Stimulated activated CD4-positive, alpha-beta T cell treated with anti-CD3 and anti-CD28 coated beads, Interleukin-12 subunit alpha, Interleukin-12 subunit beta, amount 100 ng/mL, for 4 hours (primary cell): ENCODE data around the gene CALCOCO1.
A peak's percentile ranks its signal among the peaks of the same experiment; 100 is the strongest.
"Not testable (repeated sequence)": the region's sequence is repeated elsewhere in the genome, so short reads cannot be mapped to it uniquely, and the experiment has no call there.

Experiments
- DNase-seq: peaks from one replicate; pipeline ENCODE4 v3.0.0-alpha.2; 2020

Gene CALCOCO1

GRCh38 chr12:53733051-53733806 is 6.0 kb upstream of the CALCOCO1 start:
- DNase-seq, result no peak

GRCh38 chr12:53729644-53730043 is 2.4 kb upstream of the CALCOCO1 start:
- no peak for DNase-seq

GRCh38 chr12:53728206-53728605 is 954 bp upstream of the CALCOCO1 start:
- DNase-seq, result no peak

- DNase-seq, result no peak
Observed at GRCh38 chr12:53726946-53727309, 324 bp downstream of the CALCOCO1 start.

GRCh38 chr12:53726341-53726740 is 911 bp downstream of the CALCOCO1 start:
- no peak for DNase-seq

GRCh38 chr12:53725824-53726223 is 1.4 kb downstream of the CALCOCO1 start:
- DNase-seq, result no peak

GRCh38 chr12:53722450-53723041 is 4.7 kb downstream of the CALCOCO1 start:
- no peak for DNase-seq

- DNase-seq, result no peak
Observed at GRCh38 chr12:53720946-53721345, 6.3 kb downstream of the CALCOCO1 start.

- no peak for DNase-seq
Observed at GRCh38 chr12:53719649-53720048, 7.6 kb downstream of the CALCOCO1 start.

GRCh38 chr12:53718567-53718966 is 8.7 kb downstream of the CALCOCO1 start:
- DNase-seq, result not testable (repeated sequence)

GRCh38 chr12:53717319-53717718 is 9.9 kb downstream of the CALCOCO1 start:
- no peak for DNase-seq

- no peak for DNase-seq
Observed at GRCh38 chr12:53714004-53714403, 13.2 kb downstream of the CALCOCO1 start.

GRCh38 chr12:53713516-53713915 is 13.7 kb downstream of the CALCOCO1 start:
- DNase-seq, result no peak

- no peak for DNase-seq
Observed at GRCh38 chr12:53712059-53712643, 15.1 kb downstream of the CALCOCO1 start.

GRCh38 chr12:53710091-53710490 is 17.2 kb downstream of the CALCOCO1 start:
- DNase-seq, result no peak

- DNase-seq, result no peak
Observed at GRCh38 chr12:53709671-53710070, 17.6 kb downstream of the CALCOCO1 start.

- DNase-seq, result no peak
Observed at GRCh38 chr12:53706080-53706479, 21.2 kb downstream of the CALCOCO1 start.

- DNase-seq, result no peak
Observed at GRCh38 chr12:53703756-53704155, 23.5 kb downstream of the CALCOCO1 start.

- peak; percentile 75 for DNase-seq
Observed at GRCh38 chr12:53701518-53702264, 25.6 kb downstream of the CALCOCO1 start.

GRCh38 chr12:53700567-53700966 is 26.7 kb downstream of the CALCOCO1 start:
- no peak for DNase-seq

- DNase-seq, result no peak
Observed at GRCh38 chr12:53699678-53700025, 27.6 kb downstream of the CALCOCO1 start.

GRCh38 chr12:53698948-53699677 is 28.1 kb downstream of the CALCOCO1 start:
- no peak for DNase-seq
